GM19463 (cell line): Measurements from ENCODE around the gene KRTAP10-1.
"Not testable (repeated sequence)": the region's sequence is repeated elsewhere in the genome, so short reads cannot be mapped to it uniquely, and the experiment has no call there.

Experiments used
- ATAC-seq: cut with Tn5 transposase; IDR thresholded peaks from one replicate; pipeline ENCODE4 v1.9.1; 2021; ENCODE audit warnings: mild to moderate bottlenecking, moderate library complexity; ENCODE audit not compliant: unreplicated experiment

Gene KRTAP10-1

DNA sequence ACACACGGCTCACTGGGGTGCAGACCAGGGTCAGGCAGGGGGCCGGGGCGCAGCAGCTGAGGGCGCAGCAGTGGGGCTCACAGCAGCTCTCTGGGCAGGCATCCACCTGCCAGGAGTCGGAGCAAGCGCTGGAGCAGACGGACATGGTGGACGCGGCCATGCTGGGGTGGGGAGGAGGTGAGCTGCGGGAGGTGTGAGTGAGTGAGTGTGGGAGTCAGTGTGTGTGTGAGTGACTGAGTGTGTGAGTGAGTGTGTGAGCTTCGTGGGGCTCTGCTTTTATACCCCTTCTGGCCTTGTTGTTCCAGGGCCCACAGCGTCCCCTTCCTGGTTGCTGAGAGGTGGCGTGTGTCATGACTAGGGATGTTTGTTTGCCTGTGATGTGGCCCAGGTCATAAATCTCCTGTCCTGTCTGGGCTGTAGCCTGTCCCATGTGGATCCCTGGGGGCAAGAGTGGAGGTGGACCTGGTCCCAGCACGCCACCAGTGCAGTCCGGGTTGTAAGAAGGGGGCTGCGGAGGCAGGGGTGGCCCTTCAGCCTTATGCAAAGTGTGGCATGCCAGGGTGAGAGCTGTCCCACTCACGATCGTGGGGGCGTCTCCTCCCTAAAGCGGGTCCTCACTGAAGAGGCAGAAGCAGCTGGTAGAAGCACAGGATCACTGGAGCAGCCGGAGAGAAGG is at the start of gene KRTAP10-1:
Gene KRTAP10-1 (minus strand): TSS at position 205 of the 676 bp plus-strand sequence. CDS start 45 bp downstream, at position 160.
- no peak for ATAC-seq

GRCh38 chr21:44589094-44589493 is 49.1 kb upstream of the KRTAP10-1 start:
- no peak for ATAC-seq

- no peak for ATAC-seq
These were observed 45.9 kb upstream of the KRTAP10-1 start for GRCh38 chr21:44585892-44586291.

DNA sequence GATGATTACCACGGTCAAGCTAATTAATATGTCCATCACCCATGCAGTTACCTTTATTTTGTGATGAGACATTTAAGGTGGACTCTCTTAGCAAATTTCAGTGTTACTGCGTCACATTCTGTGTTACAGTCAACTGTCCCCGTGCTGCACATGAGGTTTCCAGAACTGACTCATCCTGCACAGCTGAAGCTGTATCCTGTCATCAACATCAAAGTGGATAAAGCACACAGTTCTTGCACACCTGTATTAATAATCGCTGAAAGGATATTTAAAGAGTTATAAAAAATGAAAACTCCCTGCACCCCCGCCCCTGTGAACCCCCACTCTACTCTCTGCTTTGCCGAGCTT is 43.8 kb upstream of the KRTAP10-1 start:
- no peak for ATAC-seq

GRCh38 chr21:44583089-44583799 is 43.2 kb upstream of the KRTAP10-1 start:
- ATAC-seq: no peak

DNA sequence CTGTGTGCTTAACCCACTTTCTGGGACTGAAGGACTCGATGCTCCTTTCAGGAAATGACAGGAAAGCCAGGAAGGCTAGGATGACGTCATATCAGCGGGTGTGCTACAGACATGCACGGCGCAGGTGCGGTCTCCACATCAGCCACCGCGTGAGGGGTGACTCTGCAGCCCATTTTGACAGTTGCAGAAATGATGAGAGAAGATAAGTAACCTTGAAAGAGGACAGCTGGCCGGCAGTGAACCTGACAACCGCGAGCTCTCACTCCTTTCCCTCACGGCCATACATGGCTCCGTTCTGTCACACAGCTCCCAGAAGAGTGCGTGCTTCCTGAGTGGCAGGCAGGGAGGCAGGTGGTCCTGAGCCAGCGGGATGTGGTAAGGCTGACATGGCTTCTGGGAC is 42.1 kb upstream of the KRTAP10-1 start:
- ATAC-seq: no peak

DNA sequence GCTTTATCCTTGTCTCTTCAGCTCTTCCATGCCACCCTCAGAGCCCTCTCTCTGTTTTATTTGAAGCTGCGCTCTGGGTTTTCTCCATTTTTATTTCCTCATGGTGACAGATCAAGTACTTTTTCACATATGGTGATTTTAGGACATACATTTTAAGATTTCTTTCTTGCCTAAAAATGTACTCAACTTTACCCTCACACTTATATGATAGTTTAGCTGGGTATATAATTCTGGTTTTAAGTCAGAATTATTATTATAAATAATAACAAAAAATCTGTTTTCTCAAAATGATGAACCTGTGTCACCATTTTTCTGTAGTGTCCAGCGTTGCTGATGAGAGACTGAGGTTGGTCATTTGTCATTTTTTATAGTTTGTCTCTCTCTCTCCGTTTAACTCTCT is 41.2 kb upstream of the KRTAP10-1 start:
- ATAC-seq: no peak

DNA sequence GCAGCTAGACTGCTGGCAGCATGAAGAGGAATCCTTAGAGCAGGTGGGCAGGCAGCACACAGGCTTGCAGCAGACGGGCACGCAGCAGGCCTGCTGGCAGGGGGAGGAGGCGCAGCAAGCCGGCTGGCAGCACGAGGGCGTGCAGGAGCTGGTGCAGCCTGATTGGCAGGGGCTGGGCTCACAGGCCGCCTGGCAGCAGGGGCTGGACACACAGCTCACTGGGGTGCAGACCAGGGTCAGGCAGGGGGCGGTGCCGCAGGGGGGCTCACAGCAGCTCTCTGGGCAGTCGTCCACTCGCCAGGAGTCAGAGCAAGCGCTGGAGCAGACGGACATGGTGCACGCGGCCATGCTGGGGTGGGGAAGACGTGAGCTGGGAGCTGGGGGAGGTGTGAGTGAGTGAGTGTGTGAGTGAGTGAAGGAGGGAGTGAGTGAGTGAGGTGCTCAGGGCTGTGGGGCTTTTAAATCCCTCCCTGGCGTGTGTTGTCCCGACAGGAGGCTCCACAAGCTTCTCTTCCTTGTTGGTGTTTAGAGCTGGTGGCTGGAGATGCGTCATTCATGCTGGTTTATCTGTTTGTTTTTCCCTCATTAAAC is 40.3 kb upstream of the KRTAP10-1 start, which contains the start of gene KRTAP10-5:
Gene KRTAP10-5 (minus strand): TSS at position 374 of the 591 bp plus-strand sequence. CDS start 26 bp downstream, at position 348.
- ATAC-seq: not testable (repeated sequence)

DNA sequence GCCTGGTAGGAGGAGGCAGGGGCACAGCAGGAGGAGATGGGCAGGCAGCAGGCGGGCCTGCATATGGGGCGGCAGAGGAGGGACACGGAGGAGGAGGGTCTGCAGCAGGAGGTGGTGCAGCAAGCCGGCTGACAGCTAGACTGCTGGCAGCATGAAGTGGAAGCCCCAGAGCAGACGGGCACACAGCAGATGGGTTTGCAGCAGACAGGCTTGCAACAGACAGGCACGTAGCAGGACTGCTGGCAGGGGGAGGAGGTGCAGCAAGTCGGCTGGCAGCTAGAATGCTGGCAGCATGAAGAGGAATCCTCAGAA is 39.8 kb upstream of the KRTAP10-1 start:
- ATAC-seq: no peak

GRCh38 chr21:44579056-44579832 is 39.2 kb upstream of the KRTAP10-1 start:
- ATAC-seq: no peak

- ATAC-seq: no peak
These were observed 38.5 kb upstream of the KRTAP10-1 start for GRCh38 chr21:44578371-44579055.

GRCh38 chr21:44576025-44576420 is 36.0 kb upstream of the KRTAP10-1 start:
- ATAC-seq: no peak

DNA sequence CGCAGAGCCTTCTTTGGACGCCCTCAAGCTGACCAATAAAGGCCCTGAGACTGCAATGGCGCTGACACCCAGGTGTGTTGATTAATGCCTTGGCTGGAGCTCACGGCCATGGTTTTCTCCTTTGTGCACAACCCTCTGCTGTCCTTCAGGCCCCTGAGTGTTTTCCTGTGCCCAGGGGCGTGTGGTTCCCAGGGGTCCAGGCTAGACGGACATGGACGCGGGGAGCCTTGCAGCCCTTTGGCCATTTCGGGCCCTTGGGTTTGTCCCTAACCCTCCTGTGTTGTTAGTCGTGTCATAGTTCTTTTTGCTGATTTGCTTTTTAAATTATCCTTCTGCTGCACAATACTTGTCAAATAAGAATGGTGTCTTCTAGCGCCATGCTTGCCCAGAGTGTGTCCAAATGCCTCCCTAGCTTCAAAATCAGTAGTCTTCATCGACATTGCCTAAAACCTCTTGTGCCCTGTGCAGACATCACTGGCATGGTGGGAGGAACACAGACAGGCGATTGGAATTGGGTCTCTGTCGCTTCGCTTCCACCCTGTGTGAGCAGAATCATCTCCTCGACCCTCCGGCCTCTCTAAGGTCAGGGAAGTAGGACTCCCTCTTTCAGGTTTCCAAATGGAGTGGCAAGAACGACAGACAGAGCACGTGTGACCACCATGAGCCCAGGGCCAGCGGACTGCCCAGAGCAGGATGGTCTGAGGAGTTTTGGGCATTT is 35.5 kb upstream of the KRTAP10-1 start:
- no peak for ATAC-seq

GRCh38 chr21:44574457-44575306 is 34.7 kb upstream of the KRTAP10-1 start:
- no peak for ATAC-seq

DNA sequence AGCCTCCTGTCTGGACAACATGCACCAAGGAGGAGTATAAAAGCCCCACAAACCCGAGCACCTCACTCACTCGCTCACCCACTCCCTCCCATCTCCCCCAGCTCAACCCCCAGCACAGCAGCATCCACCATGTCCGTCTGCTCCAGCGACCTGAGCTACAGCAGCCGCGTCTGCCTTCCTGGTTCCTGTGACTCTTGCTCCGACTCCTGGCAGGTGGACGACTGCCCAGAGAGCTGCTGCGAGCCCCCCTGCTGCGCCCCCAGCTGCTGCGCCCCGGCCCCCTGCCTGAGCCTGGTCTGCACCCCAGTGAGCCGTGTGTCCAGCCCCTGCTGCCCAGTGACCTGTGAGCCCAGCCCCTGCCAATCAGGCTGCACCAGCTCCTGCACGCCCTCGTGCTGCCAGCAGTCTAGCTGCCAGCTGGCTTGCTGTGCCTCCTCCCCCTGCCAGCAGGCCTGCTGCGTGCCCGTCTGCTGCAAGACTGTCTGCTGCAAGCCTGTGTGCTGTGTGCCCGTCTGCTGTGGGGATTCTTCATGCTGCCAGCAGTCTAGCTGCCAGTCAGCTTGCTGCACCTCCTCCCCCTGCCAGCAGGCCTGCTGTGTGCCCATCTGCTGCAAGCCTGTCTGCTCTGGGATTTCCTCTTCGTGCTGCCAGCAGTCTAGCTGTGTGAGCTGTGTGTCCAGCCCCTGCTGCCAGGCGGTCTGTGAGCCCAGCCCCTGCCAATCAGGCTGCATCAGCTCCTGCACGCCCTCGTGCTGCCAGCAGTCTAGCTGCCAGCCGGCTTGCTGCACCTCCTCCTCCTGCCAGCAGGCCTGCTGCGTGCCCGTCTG is 33.8 kb upstream of the KRTAP10-1 start, which contains the start of gene KRTAP10-4:
Gene KRTAP10-4 (plus strand): TSS at position 100 of the 827 bp plus-strand sequence. CDS start 30 bp downstream, at position 130.
- ATAC-seq: not testable (repeated sequence)

- no peak for ATAC-seq
These were observed 33.1 kb upstream of the KRTAP10-1 start for GRCh38 chr21:44572959-44573583.

- no peak for ATAC-seq
These were observed 32.1 kb upstream of the KRTAP10-1 start for GRCh38 chr21:44571844-44572782.
